Measurements from ENCODE around the gene SENP6. TPM values are rescaled to one million over a fixed set of nuclear protein-coding genes. Genes with fewer than 3 reads are reported as not detected.
"Not testable (repeated sequence)": the region's sequence is repeated elsewhere in the genome, so short reads cannot be mapped to it uniquely, and the experiment has no call there.

SENP6 gene
- total and polyA plus RNA-seq, 2 donors = 44.2 to 347 TPM

DNA sequence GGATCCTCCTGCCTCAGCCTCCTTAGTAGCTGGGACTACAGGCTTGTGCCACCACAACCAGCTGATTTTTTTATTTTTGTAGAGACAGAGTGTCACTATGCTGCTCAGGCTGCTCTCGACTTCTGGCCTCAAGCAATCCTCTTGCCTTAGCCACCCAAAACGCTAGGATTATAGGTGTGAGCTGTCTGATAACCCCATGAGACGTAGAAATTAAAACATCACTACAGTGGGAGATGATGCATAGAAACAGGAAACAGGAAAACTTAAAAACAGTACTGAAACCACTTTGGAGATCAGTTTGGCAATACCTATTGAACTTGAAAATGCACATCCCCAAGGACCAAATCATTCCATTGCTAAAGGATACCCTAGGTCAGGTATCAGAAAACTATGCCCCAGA is 10.8 kb downstream of the SENP6 start:
- H3K27ac ChIP-seq (ENCODE audit: low read depth) = no peak overlapping the region
- no peaks in the 10 kb centered on the region for H3K4me1 ChIP-seq (ENCODE audit: insufficient read depth)
- H3K36me3 ChIP-seq (ENCODE audit: insufficient read depth) = no peaks in the 10 kb centered on the region
- H3K4me3 ChIP-seq (ENCODE audit: low read depth, low read length) = no peak overlapping the region
- WGBS = 86% methylated on average over 3 of the region's 3 CpGs
- DNase-seq (ENCODE audit: extremely low spot score) = no peak

DNA sequence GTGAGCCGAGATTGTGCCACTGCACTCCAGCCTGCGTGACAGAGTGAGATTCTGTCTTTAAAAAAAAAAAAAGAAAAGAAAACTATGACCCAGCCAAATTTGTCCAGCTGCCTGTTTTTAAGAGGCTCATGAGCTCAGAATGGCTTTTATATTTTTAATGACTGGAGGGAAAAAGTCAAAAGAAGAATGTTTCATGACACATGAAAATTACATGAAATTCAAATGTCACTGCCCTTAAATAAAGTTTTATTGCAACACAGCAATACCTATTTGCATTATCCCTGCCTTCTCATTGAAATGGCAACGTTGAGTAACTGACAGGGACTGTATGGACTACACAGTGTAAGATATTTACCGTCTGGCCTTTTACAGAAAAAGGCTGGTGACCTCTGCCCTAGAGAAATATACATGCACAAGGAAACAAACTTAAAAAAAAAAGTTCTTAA is 11.4 kb downstream of the SENP6 start:
- no peak for DNase-seq (ENCODE audit: extremely low spot score)
- Histone ChIP-seq H3K4me3 (ENCODE audit: low read depth, low read length) (no peak overlapping the region), H3K36me3 (ENCODE audit: insufficient read depth) (no peaks in the 10 kb centered on the region), H3K27ac (ENCODE audit: low read depth) (no peak overlapping the region), H3K4me1 (ENCODE audit: insufficient read depth) (no peaks in the 10 kb centered on the region)
- 33% methylated on average over 4 of the region's 4 CpGs for WGBS

DNA sequence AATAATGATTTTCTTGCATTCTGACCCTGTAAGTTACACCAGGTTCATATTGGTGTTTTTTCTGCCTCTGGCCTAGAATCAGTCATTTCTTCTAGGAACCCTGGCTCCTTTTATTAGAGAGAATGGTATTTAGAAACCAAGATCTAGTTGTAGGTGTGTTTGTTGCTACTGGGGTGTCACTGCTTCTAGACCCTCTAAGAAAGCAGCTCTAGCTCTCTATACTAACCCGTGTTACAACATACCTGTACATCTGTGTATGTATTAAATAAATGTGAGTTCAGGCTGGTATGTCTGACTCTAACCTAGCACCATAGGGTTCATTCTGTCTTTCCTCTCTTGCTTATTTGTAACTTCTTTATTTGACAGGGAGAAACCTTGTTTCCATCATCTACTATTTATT is 16.8 kb downstream of the SENP6 start:
- Histone ChIP-seq H3K36me3 (ENCODE audit: insufficient read depth) (no peaks in the 10 kb centered on the region), H3K4me1 (ENCODE audit: insufficient read depth) (no peaks in the 10 kb centered on the region)

DNA sequence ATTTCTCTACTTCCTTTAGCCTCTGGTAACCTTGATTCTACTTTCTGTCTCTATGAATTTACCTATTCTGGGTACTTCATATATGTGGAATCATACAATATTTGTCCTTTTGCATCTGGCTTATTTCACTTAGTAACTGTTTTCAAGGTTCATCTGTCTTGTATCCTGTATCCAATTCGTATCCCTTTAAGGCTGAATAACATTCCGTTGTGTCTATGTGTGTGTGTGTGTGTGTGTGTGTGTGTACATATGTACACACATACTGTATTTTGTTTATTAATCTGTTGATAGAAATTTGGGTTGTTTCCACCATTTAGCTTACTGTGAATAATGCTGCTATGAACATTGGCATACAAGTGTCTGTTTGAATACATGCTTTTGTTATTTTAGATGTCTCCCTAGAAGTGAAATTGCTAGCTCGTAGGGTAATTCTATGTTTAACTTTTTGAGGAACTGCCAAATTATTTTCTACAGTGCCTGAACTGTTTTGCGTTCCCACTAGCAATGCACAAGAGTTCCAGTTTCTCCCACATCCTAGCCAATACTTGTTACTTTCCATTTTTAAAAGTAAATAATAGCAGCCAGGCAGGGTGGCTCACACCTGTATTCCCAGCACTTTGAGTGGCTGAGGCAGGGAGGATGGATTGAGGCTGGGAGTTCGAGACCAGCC is 17.7 kb downstream of the SENP6 start:
- 36% methylated on average over 5 of the region's 5 CpGs for WGBS
- no peaks in the 10 kb centered on the region for H3K4me1 ChIP-seq (ENCODE audit: insufficient read depth)
- no peak for DNase-seq (ENCODE audit: extremely low spot score)
- no peak overlapping the region for H3K4me3 ChIP-seq (ENCODE audit: low read depth, low read length)
- H3K27ac ChIP-seq (ENCODE audit: low read depth) = no peak overlapping the region
- H3K36me3 ChIP-seq (ENCODE audit: insufficient read depth) = no peaks in the 10 kb centered on the region

More for the DNA sequence above, 16.8 kb downstream of the SENP6 start:
- Histone ChIP-seq H3K27ac (ENCODE audit: low read depth) (no peak overlapping the region), H3K4me3 (ENCODE audit: low read depth, low read length) (no peak overlapping the region)
- WGBS = 97% methylated on average over 1 of the region's 1 CpG
- DNase-seq (ENCODE audit: extremely low spot score) = no peak

DNA sequence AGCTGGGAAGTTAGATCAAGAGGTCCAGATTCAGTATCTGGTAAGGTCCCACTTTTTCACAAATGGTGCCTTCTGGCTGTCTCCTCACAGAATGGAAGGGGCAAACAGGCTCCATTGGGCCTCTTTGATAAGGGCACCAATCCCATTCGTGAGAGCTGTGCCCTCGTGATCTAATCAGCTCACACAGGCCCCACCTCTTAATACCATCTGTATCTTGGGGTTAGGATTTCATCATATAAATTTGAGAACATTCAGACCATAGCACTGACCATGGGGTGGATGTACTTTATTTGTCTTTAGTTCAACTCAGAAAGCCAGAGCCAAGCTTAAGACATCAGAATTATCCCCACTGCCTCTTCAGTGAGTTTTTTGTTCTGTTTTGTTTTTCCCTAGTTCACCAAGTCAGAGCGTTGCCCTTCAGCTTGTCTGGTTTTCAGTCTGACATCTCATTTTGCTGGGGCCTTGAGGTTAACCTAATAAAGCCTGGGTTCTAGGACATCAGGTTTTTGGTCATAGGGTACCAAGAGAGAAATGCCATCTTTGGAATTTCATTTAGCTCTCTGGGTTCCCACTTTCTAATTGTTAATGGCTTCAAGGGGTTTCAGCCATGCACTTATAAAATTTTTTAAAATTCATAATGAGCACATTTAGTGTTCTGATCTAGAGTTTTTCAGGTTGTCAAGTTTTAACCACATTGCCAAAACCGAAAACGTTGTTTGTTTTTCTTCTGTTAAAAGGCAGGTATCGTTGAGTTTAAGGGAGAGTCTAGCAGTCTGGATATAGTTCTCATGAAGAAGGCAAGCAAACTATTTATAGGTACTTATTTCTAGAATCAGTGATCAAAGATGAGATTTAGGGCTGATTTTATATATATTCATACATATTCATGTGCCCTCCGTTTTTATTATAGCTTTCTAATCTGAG is 19.0 kb downstream of the SENP6 start:
- Histone ChIP-seq H3K4me3 (ENCODE audit: low read depth, low read length) (no peak overlapping the region), H3K27ac (ENCODE audit: low read depth) (no peak overlapping the region), H3K36me3 (ENCODE audit: insufficient read depth) (no peaks in the 10 kb centered on the region), H3K4me1 (ENCODE audit: insufficient read depth) (no peaks in the 10 kb centered on the region)
- no peak for DNase-seq (ENCODE audit: extremely low spot score)
- WGBS = 60% methylated on average over 7 of the region's 7 CpGs

DNA sequence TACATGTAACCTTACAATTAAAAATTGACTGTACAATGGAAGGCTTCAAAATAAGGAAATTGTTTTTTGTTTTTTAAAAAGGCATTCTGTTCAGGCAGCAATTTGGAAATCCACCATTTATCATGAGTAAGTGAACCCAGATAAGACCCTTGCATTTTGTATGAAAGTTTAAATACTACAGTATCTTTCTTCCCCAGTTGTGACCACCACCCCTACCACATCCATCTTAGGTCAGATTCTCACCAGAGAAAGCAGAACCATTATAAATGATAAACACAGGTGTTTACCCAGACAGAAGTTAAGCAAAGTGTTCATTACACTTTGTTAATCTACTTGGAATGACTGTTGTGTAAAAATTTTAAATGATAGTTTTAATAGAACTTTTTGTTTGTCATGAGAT is 20.2 kb downstream of the SENP6 start:
- Histone ChIP-seq H3K4me1 (ENCODE audit: insufficient read depth) (no peaks in the 10 kb centered on the region), H3K27ac (ENCODE audit: low read depth) (no peak overlapping the region), H3K36me3 (ENCODE audit: insufficient read depth) (no peaks in the 10 kb centered on the region), H3K4me3 (ENCODE audit: low read depth, low read length) (no peak overlapping the region)
- no peak for DNase-seq (ENCODE audit: extremely low spot score)

DNA sequence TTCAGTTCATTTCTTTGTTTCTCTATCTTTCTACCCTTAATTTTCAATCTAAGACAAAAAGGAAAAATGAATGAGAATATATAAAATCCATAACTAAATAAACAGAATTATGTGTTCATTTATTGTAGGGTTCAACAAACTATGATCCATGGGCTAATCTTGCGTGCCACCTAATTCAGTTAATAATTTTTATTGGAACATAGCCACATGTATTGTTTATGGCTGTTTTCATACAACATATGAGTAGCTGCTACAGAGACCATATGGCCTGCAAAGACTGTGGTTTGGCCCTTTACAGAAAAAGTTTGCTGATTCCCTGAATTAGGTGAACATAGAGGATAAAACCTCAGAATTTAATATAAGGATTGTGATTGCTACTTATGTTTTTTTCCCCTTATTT is 21.8 kb downstream of the SENP6 start:
- 86% methylated on average over 1 of the region's 1 CpG for WGBS

DNA sequence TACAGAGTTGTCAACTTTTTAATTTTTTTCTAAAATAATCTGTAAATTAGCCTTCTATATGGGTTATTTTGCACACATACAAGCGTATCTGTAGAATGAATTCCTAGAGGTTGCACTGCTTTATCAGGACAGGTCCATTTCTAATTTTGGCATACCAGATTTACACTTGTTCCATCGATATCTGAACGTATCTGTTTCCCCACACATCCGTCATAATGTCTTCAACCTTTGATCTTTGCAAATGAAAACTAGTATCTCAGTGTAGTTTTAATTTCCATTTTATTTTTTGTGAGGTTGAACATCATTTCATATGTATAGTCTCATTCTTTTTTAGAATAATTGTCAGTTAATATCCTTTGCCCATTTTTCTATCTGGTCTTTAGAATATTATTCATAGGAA is 22.7 kb downstream of the SENP6 start:
- no peak overlapping the region for H3K4me3 ChIP-seq (ENCODE audit: low read depth, low read length)
- H3K36me3 ChIP-seq (ENCODE audit: insufficient read depth) = no peaks in the 10 kb centered on the region
- H3K27ac ChIP-seq (ENCODE audit: low read depth) = no peak overlapping the region
- whole genome bisulfite sequencing = 92% methylated on average over 4 of the region's 4 CpGs
- no peaks in the 10 kb centered on the region for H3K4me1 ChIP-seq (ENCODE audit: insufficient read depth)
- no peak for DNase-seq (ENCODE audit: extremely low spot score)

More for the DNA sequence above, 21.8 kb downstream of the SENP6 start:
- Histone ChIP-seq H3K27ac (ENCODE audit: low read depth) (no peak overlapping the region), H3K36me3 (ENCODE audit: insufficient read depth) (no peaks in the 10 kb centered on the region), H3K4me1 (ENCODE audit: insufficient read depth) (no peaks in the 10 kb centered on the region), H3K4me3 (ENCODE audit: low read depth, low read length) (no peak overlapping the region)
- DNase-seq (ENCODE audit: extremely low spot score) = no peak

DNA sequence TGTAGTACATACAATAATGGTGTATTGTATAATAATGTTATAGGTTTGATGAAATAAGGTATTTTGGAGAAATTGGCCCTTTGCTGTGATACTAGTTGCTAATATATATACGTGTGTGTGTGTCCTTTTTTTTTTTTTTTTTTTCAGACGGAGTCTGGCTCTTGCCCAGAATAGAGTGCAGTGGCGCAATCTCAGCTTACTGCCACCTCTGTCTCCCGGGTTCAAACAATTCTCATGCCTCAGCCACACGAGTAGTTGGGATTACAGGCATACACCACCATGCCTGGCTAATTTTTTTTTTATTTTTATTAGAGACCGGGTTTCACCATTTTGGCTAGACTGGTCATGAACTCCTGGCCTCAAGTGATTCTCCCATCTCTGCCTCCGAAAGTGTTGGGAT is 23.3 kb downstream of the SENP6 start:
- no peak overlapping the region for H3K27ac ChIP-seq (ENCODE audit: low read depth)
- H3K4me3 ChIP-seq (ENCODE audit: low read depth, low read length) = no peak overlapping the region

DNA sequence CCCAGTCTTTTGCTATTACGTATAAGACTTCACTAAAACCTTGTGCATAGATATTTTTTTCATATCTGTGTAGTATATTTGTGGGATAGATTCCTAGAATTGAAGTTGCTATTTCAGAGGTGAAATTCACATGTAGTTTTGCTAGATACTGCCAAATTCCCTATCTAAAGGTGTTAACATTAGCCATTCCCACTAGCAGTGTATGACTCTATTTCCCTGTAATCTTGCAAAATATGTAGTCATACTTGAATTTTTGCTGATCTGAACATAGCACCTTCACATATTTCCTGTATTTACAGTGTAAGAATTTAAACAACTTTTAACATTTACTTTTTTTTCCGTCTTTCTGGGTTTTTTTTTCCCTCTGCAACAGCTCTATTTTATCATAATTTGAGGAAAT is 24.9 kb downstream of the SENP6 start:
- H3K27ac ChIP-seq (ENCODE audit: low read depth) = no peak overlapping the region
- DNase-seq (ENCODE audit: extremely low spot score) = no peak
- H3K4me3 ChIP-seq (ENCODE audit: low read depth, low read length) = no peak overlapping the region
- no peaks in the 10 kb centered on the region for H3K36me3 ChIP-seq (ENCODE audit: insufficient read depth)
- no peaks in the 10 kb centered on the region for H3K4me1 ChIP-seq (ENCODE audit: insufficient read depth)
- 93% methylated on average over 2 of the region's 2 CpGs for WGBS

More for the DNA sequence above, 23.3 kb downstream of the SENP6 start:
- 73% methylated on average over 7 of the region's 7 CpGs for WGBS
- Histone ChIP-seq H3K4me1 (ENCODE audit: insufficient read depth) (no peaks in the 10 kb centered on the region), H3K36me3 (ENCODE audit: insufficient read depth) (no peaks in the 10 kb centered on the region)
- DNase-seq (ENCODE audit: extremely low spot score) = no peak

DNA sequence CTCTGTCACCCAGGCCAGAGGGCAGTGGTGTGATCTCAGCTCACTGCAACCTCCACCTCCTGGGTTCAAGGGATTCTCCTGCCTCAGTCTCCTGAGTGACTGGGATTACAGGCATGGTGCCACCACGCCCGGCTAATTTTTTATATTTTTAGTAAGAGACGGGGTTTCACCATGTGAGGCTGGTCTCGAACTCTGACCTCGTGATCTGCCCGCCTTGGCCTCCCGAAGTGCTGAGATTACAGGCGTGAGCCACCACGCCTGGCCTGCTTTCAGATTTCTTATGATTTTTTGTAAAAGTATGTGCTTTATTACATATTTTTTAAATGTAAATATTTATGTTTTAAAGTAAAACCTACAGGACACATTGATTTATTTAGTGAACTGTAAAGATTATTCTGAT is 26.0 kb downstream of the SENP6 start:
- not testable (repeated sequence) for H3K4me1 ChIP-seq (ENCODE audit: insufficient read depth); H3K36me3 ChIP-seq (ENCODE audit: insufficient read depth); H3K27ac ChIP-seq (ENCODE audit: low read depth); DNase-seq (ENCODE audit: extremely low spot score); H3K4me3 ChIP-seq (ENCODE audit: low read depth, low read length)
- WGBS = 94% methylated on average over 9 of the region's 9 CpGs

DNA sequence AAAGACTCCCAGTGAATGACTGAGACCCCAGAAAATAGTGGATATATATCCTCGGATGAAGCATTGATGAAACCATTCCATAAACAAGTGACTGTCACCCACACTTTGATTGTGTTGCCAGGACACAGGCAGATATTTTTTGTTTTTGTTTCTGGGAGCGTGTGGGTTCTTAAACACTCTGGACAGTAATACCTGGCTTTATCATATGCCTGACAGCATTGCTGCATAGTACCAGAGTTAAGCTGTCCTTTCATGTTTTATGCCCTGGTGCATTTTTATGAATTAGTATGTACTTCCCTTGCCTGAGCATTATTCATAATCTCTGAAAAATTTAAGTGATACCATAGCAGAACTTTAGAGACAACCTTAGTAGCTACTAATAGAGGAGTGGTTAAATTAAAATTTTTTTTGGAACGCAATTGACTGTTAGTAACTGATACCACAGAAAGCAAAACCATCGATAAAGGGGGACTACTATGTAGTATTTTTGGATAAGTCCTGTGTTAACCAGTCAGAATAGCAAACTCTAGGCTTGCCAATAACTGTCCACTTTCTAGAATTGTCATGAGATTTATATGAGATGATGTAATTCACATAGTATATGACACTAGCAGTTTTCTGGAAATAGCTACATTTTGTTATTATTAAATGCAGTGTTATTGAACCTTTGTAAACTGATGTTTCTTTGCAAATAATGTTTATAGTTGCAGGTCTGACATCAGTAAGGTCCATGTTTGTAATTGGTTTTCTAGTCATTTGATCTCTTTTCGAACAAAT is 30.4 kb downstream of the SENP6 start:
- Histone ChIP-seq H3K36me3 (ENCODE audit: insufficient read depth) (no peaks in the 10 kb centered on the region), H3K27ac (ENCODE audit: low read depth) (no peak overlapping the region), H3K4me3 (ENCODE audit: low read depth, low read length) (no peak overlapping the region), H3K4me1 (ENCODE audit: insufficient read depth) (no peaks in the 10 kb centered on the region)
- no peak for DNase-seq (ENCODE audit: extremely low spot score)
- WGBS = 73% methylated on average over 5 of the region's 5 CpGs

DNA sequence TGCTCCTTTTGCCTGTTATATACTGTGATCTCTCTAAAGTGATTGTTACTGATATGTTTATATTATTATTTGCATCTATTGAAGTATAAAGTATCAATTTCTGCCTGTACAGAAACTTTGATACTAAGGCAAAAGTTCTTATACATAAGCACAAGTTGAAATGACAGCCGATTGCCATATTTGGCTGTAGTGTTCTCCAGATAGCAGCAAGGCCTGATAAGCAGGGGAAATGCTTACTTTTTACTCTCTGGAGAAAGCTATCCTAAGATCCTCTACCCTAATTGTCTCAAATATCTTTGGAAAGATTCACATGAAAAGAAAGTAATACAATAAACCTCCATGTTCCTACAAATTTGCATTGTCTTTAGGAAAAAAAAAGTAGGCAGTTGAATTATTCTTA is 31.4 kb downstream of the SENP6 start:
- WGBS = 36% methylated on average over 1 of the region's 1 CpG
- Histone ChIP-seq H3K27ac (ENCODE audit: low read depth) (no peak overlapping the region), H3K36me3 (ENCODE audit: insufficient read depth) (no peaks in the 10 kb centered on the region), H3K4me1 (ENCODE audit: insufficient read depth) (no peaks in the 10 kb centered on the region), H3K4me3 (ENCODE audit: low read depth, low read length) (no peak overlapping the region)
- no peak for DNase-seq (ENCODE audit: extremely low spot score)
